SK-N-SH (cell line): ENCODE data around the gene USP32. TPM values are rescaled to one million over a fixed set of nuclear protein-coding genes. Genes with fewer than 3 reads are reported as not detected.

Experiments
- CTCF ChIA-PET: fragments of 300-600, 350-600 bp; formaldehyde crosslinking; extraction: SDS; loops from one replicate; lab custom pipeline; 2021; lab: Yijun Ruan, JAX
- POLR2A ChIA-PET: fragments of 350-600 bp; sonication (Branson Sonifier 250); formaldehyde crosslinking; extraction: SDS; loops from one replicate; lab custom pipeline; 2020; ENCODE audit warnings: antibody characterized with exemption, inconsistent platforms; lab: Yijun Ruan, JAX
- DNase-seq: peaks from one replicate; pipeline ENCODE4 v3.0.0; 2012
- H2AFZ ChIP-seq: fragments of 200-600 bp; sonication (generic); 2 replicates; pipeline ENCODE4 v1.8.1; 2016; ENCODE audit warnings: antibody characterized with exemption, mild to moderate bottlenecking, low read depth
- H3F3A ChIP-seq: fragments of 200-600 bp; sonication (generic); replicated peaks from 2 replicates; pipeline ENCODE3; 2016; ENCODE audit warnings: antibody characterized with exemption, mild to moderate bottlenecking; ENCODE audit not compliant: insufficient read depth
- H3K27ac ChIP-seq, 2 experiments: fragments of 200-500 bp in 1 of 2; fragments of 200-600 bp in 1 of 2; sonication (Bioruptor generic) in 1 of 2; sonication (generic), shearing (Covaris generic) in 1 of 2; 2 replicates each; pipeline versions ENCODE4 v1.5.1 to v1.6.1; 2014 to 2016; ENCODE audit warnings: low read depth in 2 of 2, inconsistent platforms in 1 of 2, low read length in 1 of 2, mild to moderate bottlenecking in 1 of 2, mixed read lengths in 1 of 2
- H3K27me3 ChIP-seq: fragments of 200-600 bp; sonication (generic), shearing (Covaris generic); 2 replicates; pipeline ENCODE4 v1.6.1; 2016; ENCODE audit warnings: mixed run types; ENCODE audit not compliant: insufficient read depth
- H3K36me3 ChIP-seq, 2 experiments: fragments of 200-500 bp in 1 of 2; fragments of 200-600 bp in 1 of 2; sonication (Bioruptor generic) in 1 of 2; sonication (generic) in 1 of 2; replicated peaks in 1 of 2; 2 replicates each; pipeline versions ENCODE3 to v1.5.1; 2014 to 2016; ENCODE audit warnings: low read length in 1 of 2, mild to moderate bottlenecking in 1 of 2; ENCODE audit not compliant: insufficient read depth in 2 of 2, control insufficient read depth in 1 of 2
- H3K4me1 ChIP-seq, 2 experiments: fragments of 200-500 bp in 1 of 2; fragments of 200-600 bp in 1 of 2; sonication (Bioruptor generic) in 1 of 2; sonication (generic), shearing (Covaris generic) in 1 of 2; 2 replicates each; pipeline versions ENCODE4 v1.5.1 to v1.6.1; 2014 to 2016; ENCODE audit warnings: low read depth in 1 of 2, low read length in 1 of 2, mixed run types in 1 of 2; ENCODE audit not compliant: insufficient read depth in 2 of 2, control insufficient read depth in 1 of 2
- H3K4me2 ChIP-seq: fragments of 200-600 bp; sonication (generic), shearing (Covaris generic); 2 replicates; pipeline ENCODE4 v1.6.1; 2017; ENCODE audit warnings: mixed run types
- H3K4me3 ChIP-seq, 2 experiments: fragments of 200-500 bp in 1 of 2; fragments of 200-600 bp in 1 of 2; sonication (Bioruptor generic) in 1 of 2; sonication (generic), shearing (Covaris generic) in 1 of 2; 2 replicates each; pipeline versions ENCODE4 v1.5.1 to v1.8.1; 2014 to 2016; ENCODE audit warnings: low read depth in 2 of 2, inconsistent platforms in 1 of 2, low read length in 1 of 2, mild to moderate bottlenecking in 1 of 2, mixed read lengths in 1 of 2, moderate library complexity in 1 of 2
- H3K79me2 ChIP-seq: fragments of 200-600 bp; sonication (generic); 2 replicates; pipeline ENCODE4 v1.8.1; 2017; ENCODE audit warnings: mild to moderate bottlenecking; ENCODE audit not compliant: insufficient read depth
- H3K9ac ChIP-seq: fragments of 200-600 bp; sonication (generic); 2 replicates; pipeline ENCODE4 v1.6.1; 2017; ENCODE audit warnings: mixed run types
- H3K9me2 ChIP-seq: fragments of 200-600 bp; sonication (generic); 2 replicates; pipeline ENCODE4 v1.6.1; 2017; ENCODE audit warnings: mixed run types
- H3K9me3 ChIP-seq: fragments of 200-600 bp; sonication (generic); 2 replicates; pipeline ENCODE4 v1.6.1; 2017; ENCODE audit warnings: mixed run types, mild to moderate bottlenecking, moderate library complexity
- H4K20me1 ChIP-seq: fragments of 200-600 bp; sonication (generic); 2 replicates; pipeline ENCODE4 v1.6.1; 2017; ENCODE audit warnings: mild to moderate bottlenecking, mixed run types; ENCODE audit not compliant: insufficient read depth
- CHD2 ChIP-seq: fragments of 150-350 bp; IDR thresholded peaks from 2 replicates; pipeline ENCODE4 v1.6.1; 2018; ENCODE audit warnings: low read length; ENCODE audit not compliant: partially characterized antibody
- ELF1 ChIP-seq: IDR thresholded peaks from 2 replicates; pipeline ENCODE4 v1.4.0; 2012
- EZH2phosphoT487 ChIP-seq: fragments of 200-600 bp; sonication (generic); IDR thresholded peaks from 2 replicates; pipeline ENCODE4 v1.6.1; 2017; ENCODE audit warnings: low read depth, mixed run types, mild to moderate bottlenecking, antibody characterized with exemption, moderate library complexity, borderline replicate concordance
- FOSL2 ChIP-seq: IDR thresholded peaks from 2 replicates; pipeline ENCODE4 v1.4.0; 2012; ENCODE audit warnings: low read depth, mild to moderate bottlenecking, moderate library complexity, borderline replicate concordance
- GABPA ChIP-seq: IDR thresholded peaks from 2 replicates; pipeline ENCODE4 v1.4.0; 2012; ENCODE audit warnings: low read depth, mild to moderate bottlenecking
- MEF2A ChIP-seq: IDR thresholded peaks from 2 replicates; pipeline ENCODE4 v1.4.0; 2012; ENCODE audit warnings: low read depth, borderline replicate concordance
- MXI1 ChIP-seq: IDR thresholded peaks from 2 replicates; pipeline ENCODE4 v1.6.1; 2012; ENCODE audit warnings: mild to moderate bottlenecking, low read depth, low read length, improper control_type of control experiment
- POLR2AphosphoS5 ChIP-seq: IDR thresholded peaks from 2 replicates; pipeline ENCODE4 v1.6.1; 2012; ENCODE audit warnings: low read depth, low read length
- RCOR1 ChIP-seq: fragments of 150-350 bp; IDR thresholded peaks from 2 replicates; pipeline ENCODE4 v1.6.1; 2017; ENCODE audit warnings: antibody characterized with exemption, low read length
- RXRA ChIP-seq: IDR thresholded peaks from 2 replicates; pipeline ENCODE4 v1.4.0; 2012; ENCODE audit warnings: low read depth, mild to moderate bottlenecking, borderline replicate concordance
- SMC3 ChIP-seq: IDR thresholded peaks from 2 replicates; pipeline ENCODE4 v1.6.1; 2012; ENCODE audit warnings: low read depth, low read length, improper control_type of control experiment
- TCF12 ChIP-seq: IDR thresholded peaks from 2 replicates; pipeline ENCODE4 v1.4.0; 2012
- YY1 ChIP-seq: IDR thresholded peaks from 2 replicates; pipeline ENCODE4 v1.4.0; 2012; ENCODE audit warnings: low read depth, mild to moderate bottlenecking
- WGBS: methylation state at CpG from one replicate; pipeline ENCODE4 v1.1.6; 2017; ENCODE audit warnings: low lambda C conversion rate; 5-methylcytosine and 5-hydroxymethylcytosine counted together
- polyA plus RNA-seq, 3 experiments: library from polyadenylated mRNA; depleted of rRNA; stranded (reverse); fragments of >200 nt; gene quantifications; 2 replicates each; pipeline ENCODE4 v1.2.3, GENCODE V29; 2012
- TF ChIP-seq, protein P1 (sequence below): IDR thresholded peaks from 2 replicates; pipeline ENCODE4; 2012
- TF ChIP-seq, protein P2 (sequence below): IDR thresholded peaks from 2 replicates; pipeline ENCODE4 v1.6.1; 2012; ENCODE audit warnings: mild to moderate bottlenecking, low read depth, low read length, moderate library complexity
- TF ChIP-seq, protein P3 (sequence below): IDR thresholded peaks from 2 replicates; pipeline ENCODE4 v1.4.0; 2012; ENCODE audit warnings: low read depth, borderline replicate concordance

USP32 gene
- polyA plus RNA-seq, 1 of the 3 experiments (the other 2 are of a cell fraction): 25.6 TPM

DNA sequence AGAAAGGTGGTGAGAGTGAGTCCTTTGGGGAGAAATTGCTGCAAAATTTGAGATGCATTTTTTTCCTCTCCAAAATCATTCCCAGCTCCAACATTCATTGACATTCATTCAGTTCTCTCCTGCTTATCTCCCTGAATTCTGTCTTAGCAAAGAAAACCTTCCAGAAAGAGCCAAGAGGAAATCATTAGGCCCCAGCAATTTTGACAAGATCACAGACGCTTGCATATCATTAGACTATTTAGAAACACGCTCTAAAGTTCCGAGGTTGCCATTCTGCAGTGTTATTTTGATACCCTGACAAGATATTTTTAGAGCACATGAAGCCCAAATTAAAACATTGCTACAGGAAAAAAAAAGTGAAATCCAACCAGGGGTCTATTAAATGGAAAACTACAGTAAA, 20.8 kb upstream of the USP32 start:
- Histone ChIP-seq H3K4me1 (no peaks in the 10 kb centered on the region), H3K4me3 (no peak overlapping the region), H3K9me3 (no peaks in the 10 kb centered on the region), H3K27ac (no peak overlapping the region), H3F3A (no peaks in the 10 kb centered on the region), H3K4me2 (no peak overlapping the region), H3K9ac (no peak overlapping the region), H3K79me2 (no peaks in the 10 kb centered on the region), H3K9me2 (no peaks in the 10 kb centered on the region), H3K36me3 (no peaks in the 10 kb centered on the region), H2AFZ (no peak overlapping the region), H3K27me3 (no peaks in the 10 kb centered on the region), H4K20me1 (no peaks in the 10 kb centered on the region)
- 83% methylated on average over 3 of the region's 3 CpGs for WGBS
- ChIA-PET CTCF (interaction anchor here (1.4 to 15.2 kb wide), 2 partner anchors 9 to 182 kb away, joined by 5 to 128 read pairs; partner anchors contain the start of gene CHCT1), POLR2A (no interaction called here)
- TF ChIP-seq, protein P1, sequence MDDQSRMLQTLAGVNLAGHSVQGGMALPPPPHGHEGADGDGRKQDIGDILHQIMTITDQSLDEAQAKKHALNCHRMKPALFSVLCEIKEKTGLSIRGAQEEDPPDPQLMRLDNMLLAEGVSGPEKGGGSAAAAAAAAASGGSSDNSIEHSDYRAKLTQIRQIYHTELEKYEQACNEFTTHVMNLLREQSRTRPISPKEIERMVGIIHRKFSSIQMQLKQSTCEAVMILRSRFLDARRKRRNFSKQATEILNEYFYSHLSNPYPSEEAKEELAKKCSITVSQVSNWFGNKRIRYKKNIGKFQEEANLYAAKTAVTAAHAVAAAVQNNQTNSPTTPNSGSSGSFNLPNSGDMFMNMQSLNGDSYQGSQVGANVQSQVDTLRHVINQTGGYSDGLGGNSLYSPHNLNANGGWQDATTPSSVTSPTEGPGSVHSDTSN: no peak
- no peak for DNase-seq

DNA sequence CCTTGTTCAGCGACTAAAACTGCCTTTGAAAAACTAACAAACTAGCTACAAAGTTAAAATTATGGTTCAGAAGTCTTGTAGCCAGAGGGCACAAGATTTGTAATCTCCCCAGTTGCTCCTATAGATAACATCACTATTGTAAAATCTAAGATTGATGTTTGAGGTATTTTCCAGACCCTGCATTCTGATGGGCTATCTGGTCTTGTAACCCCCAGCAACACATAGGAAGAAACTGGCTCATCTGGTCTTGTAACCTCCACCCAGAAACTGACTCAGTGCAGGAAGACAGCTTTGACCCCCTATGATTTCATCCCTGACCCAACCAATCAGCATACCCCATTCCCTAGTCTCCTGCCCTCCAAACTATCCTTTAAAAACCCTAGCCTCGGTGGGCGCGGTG, 18.1 kb upstream of the USP32 start:
- POLR2A ChIA-PET: interaction anchor here (1.2 kb wide), 1 partner anchor 19 kb away, joined by 3 read pairs; no protein-coding TSS in a partner anchor
- H3K79me2 ChIP-seq: no peaks in the 10 kb centered on the region
- no peak for TF ChIP-seq SMC3
- TF ChIP-seq, protein P2, sequence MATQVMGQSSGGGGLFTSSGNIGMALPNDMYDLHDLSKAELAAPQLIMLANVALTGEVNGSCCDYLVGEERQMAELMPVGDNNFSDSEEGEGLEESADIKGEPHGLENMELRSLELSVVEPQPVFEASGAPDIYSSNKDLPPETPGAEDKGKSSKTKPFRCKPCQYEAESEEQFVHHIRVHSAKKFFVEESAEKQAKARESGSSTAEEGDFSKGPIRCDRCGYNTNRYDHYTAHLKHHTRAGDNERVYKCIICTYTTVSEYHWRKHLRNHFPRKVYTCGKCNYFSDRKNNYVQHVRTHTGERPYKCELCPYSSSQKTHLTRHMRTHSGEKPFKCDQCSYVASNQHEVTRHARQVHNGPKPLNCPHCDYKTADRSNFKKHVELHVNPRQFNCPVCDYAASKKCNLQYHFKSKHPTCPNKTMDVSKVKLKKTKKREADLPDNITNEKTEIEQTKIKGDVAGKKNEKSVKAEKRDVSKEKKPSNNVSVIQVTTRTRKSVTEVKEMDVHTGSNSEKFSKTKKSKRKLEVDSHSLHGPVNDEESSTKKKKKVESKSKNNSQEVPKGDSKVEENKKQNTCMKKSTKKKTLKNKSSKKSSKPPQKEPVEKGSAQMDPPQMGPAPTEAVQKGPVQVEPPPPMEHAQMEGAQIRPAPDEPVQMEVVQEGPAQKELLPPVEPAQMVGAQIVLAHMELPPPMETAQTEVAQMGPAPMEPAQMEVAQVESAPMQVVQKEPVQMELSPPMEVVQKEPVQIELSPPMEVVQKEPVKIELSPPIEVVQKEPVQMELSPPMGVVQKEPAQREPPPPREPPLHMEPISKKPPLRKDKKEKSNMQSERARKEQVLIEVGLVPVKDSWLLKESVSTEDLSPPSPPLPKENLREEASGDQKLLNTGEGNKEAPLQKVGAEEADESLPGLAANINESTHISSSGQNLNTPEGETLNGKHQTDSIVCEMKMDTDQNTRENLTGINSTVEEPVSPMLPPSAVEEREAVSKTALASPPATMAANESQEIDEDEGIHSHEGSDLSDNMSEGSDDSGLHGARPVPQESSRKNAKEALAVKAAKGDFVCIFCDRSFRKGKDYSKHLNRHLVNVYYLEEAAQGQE: no peak
- TF ChIP-seq GABPA: no peak
- TF ChIP-seq YY1: no peak
- TF ChIP-seq TCF12: no peak
- no peak for TF ChIP-seq MXI1
- no peak for TF ChIP-seq CHD2
- no peak for TF ChIP-seq EZH2phosphoT487
- TF ChIP-seq ELF1: no peak
- TF ChIP-seq, protein P3, sequence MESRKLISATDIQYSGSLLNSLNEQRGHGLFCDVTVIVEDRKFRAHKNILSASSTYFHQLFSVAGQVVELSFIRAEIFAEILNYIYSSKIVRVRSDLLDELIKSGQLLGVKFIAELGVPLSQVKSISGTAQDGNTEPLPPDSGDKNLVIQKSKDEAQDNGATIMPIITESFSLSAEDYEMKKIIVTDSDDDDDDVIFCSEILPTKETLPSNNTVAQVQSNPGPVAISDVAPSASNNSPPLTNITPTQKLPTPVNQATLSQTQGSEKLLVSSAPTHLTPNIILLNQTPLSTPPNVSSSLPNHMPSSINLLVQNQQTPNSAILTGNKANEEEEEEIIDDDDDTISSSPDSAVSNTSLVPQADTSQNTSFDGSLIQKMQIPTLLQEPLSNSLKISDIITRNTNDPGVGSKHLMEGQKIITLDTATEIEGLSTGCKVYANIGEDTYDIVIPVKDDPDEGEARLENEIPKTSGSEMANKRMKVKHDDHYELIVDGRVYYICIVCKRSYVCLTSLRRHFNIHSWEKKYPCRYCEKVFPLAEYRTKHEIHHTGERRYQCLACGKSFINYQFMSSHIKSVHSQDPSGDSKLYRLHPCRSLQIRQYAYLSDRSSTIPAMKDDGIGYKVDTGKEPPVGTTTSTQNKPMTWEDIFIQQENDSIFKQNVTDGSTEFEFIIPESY: no peak
- TF ChIP-seq MEF2A: no peak
- no peak for TF ChIP-seq FOSL2
- TF ChIP-seq RXRA: no peak
- no peak for TF ChIP-seq RCOR1
- TF ChIP-seq POLR2AphosphoS5: no peak
- CTCF ChIA-PET: interaction anchor here (1.0 to 15.2 kb wide), 4 partner anchors 11 to 259 kb away, joined by 3 to 128 read pairs (median 5); partner anchors contain the start of gene CHCT1
- H3K27ac ChIP-seq: no peak overlapping the region
- no peak overlapping the region for H3K4me3 ChIP-seq
- H3K36me3 ChIP-seq: no peaks in the 10 kb centered on the region
- no peaks in the 10 kb centered on the region for H3K9me3 ChIP-seq
- no peaks in the 10 kb centered on the region for H3K4me1 ChIP-seq
- H4K20me1 ChIP-seq: no peaks in the 10 kb centered on the region
- no peak overlapping the region for H3K9ac ChIP-seq
- no peak overlapping the region for H3K4me2 ChIP-seq
- 80% methylated on average over 4 of the region's 4 CpGs for WGBS
- no peaks in the 10 kb centered on the region for H3K27me3 ChIP-seq
- H3K9me2 ChIP-seq: no peaks in the 10 kb centered on the region
- DNase-seq: no peak
- no peaks in the 10 kb centered on the region for H3F3A ChIP-seq
- no peak overlapping the region for H2AFZ ChIP-seq
